ENCODE data around the gene ZNF525.
A peak's percentile ranks its signal among the peaks of the same experiment; 100 is the strongest.
"Not testable (repeated sequence)": the region's sequence is repeated elsewhere in the genome, so short reads cannot be mapped to it uniquely, and the experiment has no call there.

Gene ZNF525

GRCh38 chr19:53365134-53365898, at the start of gene ZNF525:
Gene ZNF525, plus strand, starts transcription at chr19:53365705. Its CDS starts 6,577 bp downstream, at chr19:53372282.
- peak; percentile 70 for DNase-seq

- DNase-seq: peak; percentile 9
Observed at GRCh38 chr19:53328967-53329366, 36.5 kb upstream of the ZNF525 start.

GRCh38 chr19:53332484-53332883, 33.0 kb upstream of the ZNF525 start:
- no peak for DNase-seq

GRCh38 chr19:53333066-53333462, 32.4 kb upstream of the ZNF525 start:
- DNase-seq: no peak

- DNase-seq: peak; percentile 91
Observed at GRCh38 chr19:53333463-53334449, 31.7 kb upstream of the ZNF525 start, which contains the start of gene ZNF845. Gene ZNF845, plus strand, starts transcription at chr19:53333749. Its CDS starts 7,559 bp downstream, at chr19:53341308.

- not testable (repeated sequence) for DNase-seq
Observed at GRCh38 chr19:53344403-53344802, 21.1 kb upstream of the ZNF525 start.

- DNase-seq: no peak
Observed at GRCh38 chr19:53355739-53356138, 9.8 kb upstream of the ZNF525 start.

GRCh38 chr19:53357821-53358581, 7.5 kb upstream of the ZNF525 start:
- no peak for DNase-seq

GRCh38 chr19:53360056-53360455, 5.4 kb upstream of the ZNF525 start:
- DNase-seq: not testable (repeated sequence)

- no peak for DNase-seq
Observed at GRCh38 chr19:53365899-53366493, 491 bp downstream of the ZNF525 start.

- no peak for DNase-seq
Observed at GRCh38 chr19:53372196-53372595, 6.7 kb downstream of the ZNF525 start.

- no peak for DNase-seq
Observed at GRCh38 chr19:53374288-53374687, 8.8 kb downstream of the ZNF525 start.

- DNase-seq: no peak
Observed at GRCh38 chr19:53374743-53375142, 9.2 kb downstream of the ZNF525 start.

- no peak for DNase-seq
Observed at GRCh38 chr19:53381376-53381775, 15.9 kb downstream of the ZNF525 start.

GRCh38 chr19:53388168-53388567, 22.7 kb downstream of the ZNF525 start:
- peak; percentile 4 for DNase-seq

- DNase-seq: no peak
Observed at GRCh38 chr19:53388904-53389303, 23.4 kb downstream of the ZNF525 start.

- no peak for DNase-seq
Observed at GRCh38 chr19:53389571-53389970, 24.1 kb downstream of the ZNF525 start.

- DNase-seq: no peak
Observed at GRCh38 chr19:53389978-53390377, 24.5 kb downstream of the ZNF525 start.

- no peak for DNase-seq
Observed at GRCh38 chr19:53394522-53394973, 29.0 kb downstream of the ZNF525 start.

GRCh38 chr19:53394974-53395839, 29.7 kb downstream of the ZNF525 start, which contains the start of gene ZNF765:
Gene ZNF765, plus strand, starts transcription at chr19:53395149. Its CDS starts 2,867 bp downstream, at chr19:53398016.
- peak; percentile 93 for DNase-seq
